ENCODE measurements around the gene SUGCT.

GRCh38 chr7:40138973-40139372 lies 4.2 kb downstream of the SUGCT start:
- TF ChIP-seq CTCF (conservative IDR thresholded peaks at IDR 0.05; ENCODE audit: low read depth, low read length) (no peak), EZH2 (IDR thresholded peaks at IDR 0.05; ENCODE audit: borderline replicate concordance, low read depth, low read length, poor library complexity, severe bottlenecking) (no peak)

Measured in A673 (cell line).